B cell (primary cell): Measurements from ENCODE around the gene TRMT61A.

Experiments
- EZH2 ChIP-seq: IDR thresholded peaks from 2 replicates; pipeline ENCODE4 v1.6.1; 2012; ENCODE audit warnings: borderline replicate concordance, low read depth, mild to moderate bottlenecking, moderate library complexity, low read length; ENCODE audit not compliant: insufficient read depth, poor library complexity, severe bottlenecking
- TF ChIP-seq, protein P1 (sequence below): fragments of 200-600 bp; IDR thresholded peaks from one replicate; pipeline ENCODE4 v1.8.0; 2022; ENCODE audit warnings: antibody characterized with exemption, mild to moderate bottlenecking

DNA sequence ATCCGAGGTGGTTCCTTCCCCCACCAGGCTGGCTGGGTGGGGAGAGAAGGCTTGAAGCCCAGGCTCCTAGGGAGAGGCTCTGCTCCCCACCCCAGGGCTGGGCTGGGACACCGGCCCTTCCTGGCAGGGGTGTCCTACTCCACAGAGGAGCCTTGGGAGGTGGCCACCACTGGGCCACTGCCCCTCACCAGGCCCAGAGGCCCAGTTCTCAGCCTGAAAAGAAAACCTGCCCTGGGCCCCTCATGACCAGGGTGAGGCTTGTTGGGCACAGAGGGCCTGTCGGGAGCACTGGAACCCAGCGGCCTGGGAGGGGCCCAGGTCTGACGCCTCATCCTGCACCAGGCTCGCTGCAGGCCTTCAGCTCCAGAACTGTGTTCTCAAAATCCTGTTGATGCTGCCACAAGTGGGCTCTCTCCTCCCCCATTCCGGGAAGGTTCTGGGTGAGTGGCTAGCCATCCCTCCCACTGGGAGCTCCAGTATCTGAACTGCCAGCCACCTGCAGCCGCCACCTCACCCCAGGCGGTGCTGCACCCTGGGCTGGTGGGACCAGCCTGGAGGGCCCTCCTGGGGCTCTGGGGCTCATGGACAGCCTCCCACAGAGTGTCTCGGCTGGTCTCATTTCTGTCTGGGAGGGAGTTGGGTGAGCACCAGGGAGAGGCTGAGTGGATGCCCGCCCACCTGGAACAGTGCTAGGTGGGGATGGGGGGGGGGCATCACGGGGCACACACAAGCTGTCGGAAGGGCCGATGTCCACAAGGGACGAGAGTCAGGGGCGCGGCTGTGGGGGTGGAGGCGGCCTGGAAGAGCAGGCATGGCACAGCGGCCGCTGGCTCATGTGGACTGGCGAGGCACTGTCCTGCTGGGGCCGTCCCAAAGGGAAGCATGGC is 21.7 kb downstream of the TRMT61A start:
- TF ChIP-seq, protein P1, sequence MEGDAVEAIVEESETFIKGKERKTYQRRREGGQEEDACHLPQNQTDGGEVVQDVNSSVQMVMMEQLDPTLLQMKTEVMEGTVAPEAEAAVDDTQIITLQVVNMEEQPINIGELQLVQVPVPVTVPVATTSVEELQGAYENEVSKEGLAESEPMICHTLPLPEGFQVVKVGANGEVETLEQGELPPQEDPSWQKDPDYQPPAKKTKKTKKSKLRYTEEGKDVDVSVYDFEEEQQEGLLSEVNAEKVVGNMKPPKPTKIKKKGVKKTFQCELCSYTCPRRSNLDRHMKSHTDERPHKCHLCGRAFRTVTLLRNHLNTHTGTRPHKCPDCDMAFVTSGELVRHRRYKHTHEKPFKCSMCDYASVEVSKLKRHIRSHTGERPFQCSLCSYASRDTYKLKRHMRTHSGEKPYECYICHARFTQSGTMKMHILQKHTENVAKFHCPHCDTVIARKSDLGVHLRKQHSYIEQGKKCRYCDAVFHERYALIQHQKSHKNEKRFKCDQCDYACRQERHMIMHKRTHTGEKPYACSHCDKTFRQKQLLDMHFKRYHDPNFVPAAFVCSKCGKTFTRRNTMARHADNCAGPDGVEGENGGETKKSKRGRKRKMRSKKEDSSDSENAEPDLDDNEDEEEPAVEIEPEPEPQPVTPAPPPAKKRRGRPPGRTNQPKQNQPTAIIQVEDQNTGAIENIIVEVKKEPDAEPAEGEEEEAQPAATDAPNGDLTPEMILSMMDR = no peak
- no peak for TF ChIP-seq EZH2
